SKM-1 treated with dmso at 0.1 percent for 144 hours (cell line): ENCODE results near the gene RFNG.

Experiments used
- DNase-seq: peaks from one replicate; lab custom pipeline; 2025; ENCODE audit not compliant: unreplicated experiment; lab: John Stamatoyannopoulos, UW

The RFNG gene

GRCh38 chr17:82089723-82090548, 38.3 kb upstream of the RFNG start:
- DNase-seq = no peak

GRCh38 chr17:82088838-82089722, 37.5 kb upstream of the RFNG start:
- DNase-seq = no peak

- DNase-seq = no peak
Observed at GRCh38 chr17:82087961-82088837, 36.6 kb upstream of the RFNG start.

GRCh38 chr17:82086941-82087906, 35.6 kb upstream of the RFNG start:
- DNase-seq = no peak

- DNase-seq = no peak
Observed at GRCh38 chr17:82085931-82086764, 34.5 kb upstream of the RFNG start.

- DNase-seq = no peak
Observed at GRCh38 chr17:82085031-82085861, 33.6 kb upstream of the RFNG start.

GRCh38 chr17:82084373-82085030, 32.9 kb upstream of the RFNG start:
- DNase-seq = no peak

- no peak for DNase-seq
Observed at GRCh38 chr17:82083533-82084359, 32.1 kb upstream of the RFNG start.

- no peak for DNase-seq
Observed at GRCh38 chr17:82083009-82083408, 31.4 kb upstream of the RFNG start.

- DNase-seq = no peak
Observed at GRCh38 chr17:82082456-82082855, 30.8 kb upstream of the RFNG start.

GRCh38 chr17:82081966-82082365, 30.4 kb upstream of the RFNG start:
- no peak for DNase-seq

- DNase-seq = no peak
Observed at GRCh38 chr17:82081546-82081945, 29.9 kb upstream of the RFNG start.

GRCh38 chr17:82080789-82081464, 29.3 kb upstream of the RFNG start:
- no peak for DNase-seq

- no peak for DNase-seq
Observed at GRCh38 chr17:82080048-82080788, 28.6 kb upstream of the RFNG start.

- DNase-seq = no peak
Observed at GRCh38 chr17:82079001-82079677, 27.5 kb upstream of the RFNG start.
